Upper lobe of left lung (tissue), 6 donors: ENCODE results near the gene TSN. TPM values are rescaled to one million over a fixed set of nuclear protein-coding genes. Genes with fewer than 3 reads are reported as not detected.

Source experiments
- ATAC-seq, 2 donors: fragments of 200-7000 bp; cut with Tn5 transposase; one replicate each; pipeline ENCODE4 v1.9.1; 2022; ENCODE audit warnings: mild to moderate bottlenecking in 2 of 2, moderate library complexity in 2 of 2; ENCODE audit not compliant: low FRiP score in 2 of 2
- DNase-seq, 2 donors: peaks; one replicate each; pipeline ENCODE4 v3.0.0-alpha.2; 2019 to 2020
- H3K27ac ChIP-seq, 4 donors: fragments of 200-600 bp; sonication (generic); one replicate each; pipeline ENCODE4 v1.5.1; 2016 to 2019
- H3K27me3 ChIP-seq, 4 donors: fragments of 200-600 bp; sonication (generic); one replicate each; pipeline ENCODE4 v1.5.1; 2017 to 2019
- H3K36me3 ChIP-seq, 4 donors: fragments of 200-600 bp; sonication (generic); one replicate each; pipeline ENCODE4 v1.5.1; 2016 to 2019
- H3K4me1 ChIP-seq, 4 donors: fragments of 200-600 bp; sonication (generic); one replicate each; pipeline ENCODE4 v1.5.1; 2018 to 2019
- H3K4me3 ChIP-seq, 4 donors: fragments of 200-600 bp; sonication (generic); one replicate each; pipeline ENCODE4 v1.5.1; 2017 to 2019; ENCODE audit warnings: mild to moderate bottlenecking in 2 of 4, moderate library complexity in 1 of 4
- H3K9me3 ChIP-seq, 4 donors: fragments of 200-600 bp; sonication (generic); one replicate each; pipeline ENCODE4 v1.5.1; 2018 to 2019
- EP300 ChIP-seq, 4 donors: sonication (generic); formaldehyde crosslinking; IDR thresholded peaks; one replicate each; pipeline ENCODE4 v1.5.1; 2017; ENCODE audit warnings: antibody characterized with exemption in 4 of 4, control low read depth in 2 of 4
- POLR2A ChIP-seq, 4 donors: fragments of 450-650 bp; IDR thresholded peaks; one replicate each; pipeline ENCODE4 v1.5.1; 2016 to 2017; ENCODE audit warnings: antibody characterized with exemption in 4 of 4, mild to moderate bottlenecking in 2 of 4
- POLR2AphosphoS5 ChIP-seq, 2 donors: sonication (generic); formaldehyde crosslinking; IDR thresholded peaks; one replicate each; pipeline ENCODE4 v1.5.1; 2017; ENCODE audit warnings: antibody characterized with exemption in 2 of 2
- WGBS, 2 donors: methylation state at CpG; one replicate each; pipeline ENCODE4 v1.1.5; 2017 to 2018; 5-methylcytosine and 5-hydroxymethylcytosine counted together
- total RNA-seq, 6 donors: library from RNA; depleted of rRNA in 4 of 6; stranded (reverse); fragments of >200 nt in 4 of 6; gene quantifications; one replicate each; pipeline versions ENCODE4 v1.1.0 to v1.2.1, GENCODE V29; 2016 to 2021
- TF ChIP-seq, protein P1 (sequence below), 6 experiments: fragments of 450-650 bp in 4 of 6; fragments of 200-600 bp in 2 of 6; sonication (generic) in 2 of 6; IDR thresholded peaks; one replicate each; pipeline ENCODE4 v1.5.1; 2016 to 2019; ENCODE audit warnings: antibody characterized with exemption in 6 of 6
- donor health status: DM: no; HTN: no; CAD: no; lungs with moderate emphysema.
- donor health status: DM: no; HTN: yes; CAD: no; lungs with severe emphysema.

Gene TSN
- total RNA-seq, 6 donors from 2014 or later, result 8.3 to 52.8 (median 40.0) TPM

DNA sequence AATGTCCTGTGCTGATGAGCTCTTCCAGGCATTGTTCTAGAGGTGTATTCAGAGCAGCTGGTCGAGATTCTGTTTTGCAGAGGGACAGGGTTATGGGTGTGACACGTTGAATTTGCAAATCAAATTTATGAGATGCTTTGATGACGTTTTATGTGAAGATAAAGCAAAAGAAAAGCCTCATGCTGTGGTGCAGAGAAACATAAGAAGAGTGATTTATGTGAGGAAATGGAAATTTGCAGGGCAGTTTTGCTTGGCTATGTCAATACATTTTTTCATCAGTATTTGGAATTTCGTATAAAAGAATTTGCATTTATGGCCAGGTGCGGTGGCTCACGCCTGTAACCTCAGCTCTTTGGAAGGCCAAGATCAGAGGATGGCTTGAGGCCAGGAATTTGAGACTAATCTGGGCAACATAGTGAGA, 36.4 kb downstream of the TSN start:
- H3K4me3 ChIP-seq, result no peak overlapping the region
- TF ChIP-seq EP300 (IDR thresholded peaks at IDR 0.05) (no peak), POLR2A (IDR thresholded peaks at IDR 0.05) (no peak), POLR2AphosphoS5 (IDR thresholded peaks at IDR 0.05) (no peak)
- TF ChIP-seq, protein P1, sequence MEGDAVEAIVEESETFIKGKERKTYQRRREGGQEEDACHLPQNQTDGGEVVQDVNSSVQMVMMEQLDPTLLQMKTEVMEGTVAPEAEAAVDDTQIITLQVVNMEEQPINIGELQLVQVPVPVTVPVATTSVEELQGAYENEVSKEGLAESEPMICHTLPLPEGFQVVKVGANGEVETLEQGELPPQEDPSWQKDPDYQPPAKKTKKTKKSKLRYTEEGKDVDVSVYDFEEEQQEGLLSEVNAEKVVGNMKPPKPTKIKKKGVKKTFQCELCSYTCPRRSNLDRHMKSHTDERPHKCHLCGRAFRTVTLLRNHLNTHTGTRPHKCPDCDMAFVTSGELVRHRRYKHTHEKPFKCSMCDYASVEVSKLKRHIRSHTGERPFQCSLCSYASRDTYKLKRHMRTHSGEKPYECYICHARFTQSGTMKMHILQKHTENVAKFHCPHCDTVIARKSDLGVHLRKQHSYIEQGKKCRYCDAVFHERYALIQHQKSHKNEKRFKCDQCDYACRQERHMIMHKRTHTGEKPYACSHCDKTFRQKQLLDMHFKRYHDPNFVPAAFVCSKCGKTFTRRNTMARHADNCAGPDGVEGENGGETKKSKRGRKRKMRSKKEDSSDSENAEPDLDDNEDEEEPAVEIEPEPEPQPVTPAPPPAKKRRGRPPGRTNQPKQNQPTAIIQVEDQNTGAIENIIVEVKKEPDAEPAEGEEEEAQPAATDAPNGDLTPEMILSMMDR (IDR thresholded peaks at IDR 0.05), result no peak
- DNase-seq, result no peak
- H3K27me3 ChIP-seq, result no peaks in the 10 kb centered on the region
- no peaks in the 10 kb centered on the region for H3K4me1 ChIP-seq
- no peaks in the 10 kb centered on the region for H3K36me3 ChIP-seq
- ATAC-seq, result no peak
- 49 to 51% methylated on average over 6 of the region's 6 CpGs for WGBS, 2 donors
- no peak overlapping the region for H3K27ac ChIP-seq
- H3K9me3 ChIP-seq, result peaks cover 0 to 6% (median 0%) of the 10 kb centered on the region in 4 donors

DNA sequence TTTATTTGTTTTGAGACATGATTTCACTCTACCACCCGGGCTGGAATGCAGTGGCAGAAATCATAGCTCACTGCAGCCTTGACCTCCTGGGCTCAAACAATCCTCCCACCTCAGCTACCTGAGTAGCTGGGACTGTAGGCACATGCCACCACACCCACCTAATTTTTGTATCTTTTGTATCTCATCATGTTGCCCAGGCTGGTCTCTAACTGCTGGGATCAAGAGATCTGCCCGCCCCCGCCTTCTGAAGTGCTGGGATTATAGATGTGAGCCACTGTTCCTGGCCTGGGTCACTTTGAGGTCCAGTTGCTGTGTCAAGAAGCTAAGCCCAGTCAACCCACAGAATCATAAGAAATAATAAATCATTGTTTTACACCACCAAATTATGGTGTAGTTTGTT, 38.4 kb downstream of the TSN start:
- Histone ChIP-seq H3K27ac (no peak overlapping the region), H3K4me3 (no peak overlapping the region), H3K36me3 (no peaks in the 10 kb centered on the region), H3K9me3 (no peaks in the 10 kb centered on the region), H3K4me1 (no peaks in the 10 kb centered on the region), H3K27me3 (no peaks in the 10 kb centered on the region)
- TF ChIP-seq EP300 (IDR thresholded peaks at IDR 0.05) (no peak), POLR2A (IDR thresholded peaks at IDR 0.05) (no peak), POLR2AphosphoS5 (IDR thresholded peaks at IDR 0.05) (no peak)
- TF ChIP-seq, protein P1 (IDR thresholded peaks at IDR 0.05), result no peak
- 92 to 93% methylated on average over 3 of the region's 3 CpGs for WGBS, 2 donors
- no peak for ATAC-seq
- no peak for DNase-seq

DNA sequence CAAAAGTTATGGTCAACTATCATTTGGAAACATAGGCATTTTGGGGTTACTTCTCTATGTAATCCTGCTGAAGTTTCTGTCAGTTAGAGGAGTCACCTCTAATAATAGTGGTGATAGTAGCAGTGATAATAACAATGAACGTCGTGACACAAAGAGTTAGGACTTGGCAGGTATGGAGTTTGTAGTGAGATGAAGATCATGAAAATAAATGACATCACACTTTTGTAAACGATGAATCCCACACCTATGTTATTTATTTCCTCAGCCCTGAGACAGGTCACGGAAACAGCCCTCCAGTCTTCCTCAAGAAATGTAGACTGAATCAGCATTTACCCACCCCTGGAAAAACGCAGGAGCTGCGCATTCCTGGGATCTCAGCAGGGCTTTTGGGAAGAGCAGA, 38.8 kb downstream of the TSN start:
- Histone ChIP-seq H3K36me3 (no peaks in the 10 kb centered on the region), H3K9me3 (no peaks in the 10 kb centered on the region), H3K27me3 (no peaks in the 10 kb centered on the region), H3K4me3 (no peak overlapping the region), H3K27ac (no peak overlapping the region), H3K4me1 (no peaks in the 10 kb centered on the region)
- TF ChIP-seq POLR2A (IDR thresholded peaks at IDR 0.05), result no peak
- TF ChIP-seq, protein P1 (IDR thresholded peaks at IDR 0.05), result no peak
- TF ChIP-seq POLR2AphosphoS5 (IDR thresholded peaks at IDR 0.05), result no peak
- no peak for TF ChIP-seq EP300 (IDR thresholded peaks at IDR 0.05)
- WGBS, 2 donors, result 79 to 80% methylated on average over 6 of the region's 6 CpGs
- DNase-seq (no peak), ATAC-seq (no peak)

DNA sequence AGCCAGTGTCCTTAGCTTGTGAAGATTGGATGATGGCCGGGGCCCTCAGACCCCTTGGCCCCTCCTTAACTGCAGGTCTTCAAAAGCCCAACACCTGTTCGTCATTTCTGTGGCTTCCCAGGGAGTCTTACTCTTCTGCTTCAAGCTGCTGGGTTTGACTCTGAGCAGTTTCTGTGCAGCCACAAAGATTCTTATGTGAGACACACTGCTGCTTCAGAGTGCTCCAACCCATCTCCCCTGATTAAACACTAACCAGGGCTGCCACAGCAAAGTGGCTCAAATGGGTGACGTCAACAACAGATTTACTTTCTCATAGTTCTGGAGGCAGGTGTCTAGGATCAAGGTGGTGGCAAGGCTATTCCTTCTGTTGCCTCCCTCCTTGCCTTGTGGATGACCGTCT, 40.8 kb downstream of the TSN start:
- DNase-seq (no peak), ATAC-seq (no peak)
- 79 to 93% methylated on average over 4 of the region's 4 CpGs for WGBS, 2 donors
- Histone ChIP-seq H3K27ac (no peak overlapping the region), H3K4me3 (no peak overlapping the region), H3K36me3 (no peaks in the 10 kb centered on the region), H3K27me3 (no peaks in the 10 kb centered on the region), H3K9me3 (peaks cover 0 to 2% (median 0%) of the 10 kb centered on the region in 4 donors), H3K4me1 (no peaks in the 10 kb centered on the region)
- no peak for TF ChIP-seq POLR2AphosphoS5 (IDR thresholded peaks at IDR 0.05)
- no peak for TF ChIP-seq EP300 (IDR thresholded peaks at IDR 0.05)
- TF ChIP-seq, protein P1 (IDR thresholded peaks at IDR 0.05), result no peak
- TF ChIP-seq POLR2A (IDR thresholded peaks at IDR 0.05), result no peak

DNA sequence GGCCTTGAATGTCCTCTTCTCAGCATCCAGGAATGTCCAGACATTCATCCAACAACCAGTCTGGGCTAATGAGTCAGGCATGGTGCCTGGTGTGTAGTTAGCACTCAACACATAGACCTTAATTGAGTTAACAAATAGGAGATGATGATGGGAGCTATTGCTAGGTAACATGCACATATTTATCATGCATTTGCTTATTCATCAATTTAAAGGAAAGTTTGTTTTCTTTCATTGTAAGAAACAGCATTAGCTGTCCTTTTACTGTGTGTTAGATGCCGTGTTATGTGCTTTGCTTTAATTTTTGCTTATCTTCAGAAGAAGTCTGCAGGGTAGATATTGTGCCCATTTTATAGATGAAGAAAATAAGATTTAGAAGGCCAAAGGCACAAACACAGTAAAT, 43.2 kb downstream of the TSN start:
- whole genome bisulfite sequencing, 2 donors, result 82 to 94% methylated on average over 1 of the region's 1 CpG
- no peak for TF ChIP-seq POLR2AphosphoS5 (IDR thresholded peaks at IDR 0.05)
- no peak for TF ChIP-seq EP300 (IDR thresholded peaks at IDR 0.05)
- TF ChIP-seq POLR2A (IDR thresholded peaks at IDR 0.05), result no peak
- TF ChIP-seq, protein P1 (IDR thresholded peaks at IDR 0.05), result no peak
- H3K9me3 ChIP-seq, result peaks cover 0 to 8% (median 0%) of the 10 kb centered on the region in 4 donors
- DNase-seq (no peak), ATAC-seq (no peak)
- no peaks in the 10 kb centered on the region for H3K27me3 ChIP-seq
- no peak overlapping the region for H3K4me3 ChIP-seq
- H3K27ac ChIP-seq, result no peak overlapping the region
- H3K36me3 ChIP-seq, result no peaks in the 10 kb centered on the region
- no peaks in the 10 kb centered on the region for H3K4me1 ChIP-seq
